Fibroblast of the conjunctiva (primary cell): Measurements from ENCODE around the gene TCP1.
A peak's percentile ranks its signal among the peaks of the same experiment; 100 is the strongest.
"Not testable (repeated sequence)": the region's sequence is repeated elsewhere in the genome, so short reads cannot be mapped to it uniquely, and the experiment has no call there.

Source experiments
- DNase-seq: peaks from one replicate; pipeline ENCODE4 v3.0.0-alpha.2; 2010; ENCODE audit warnings: low read depth

Gene TCP1

GRCh38 chr6:159777240-159777904 is 12.0 kb downstream of the TCP1 start:
- no peak for DNase-seq

GRCh38 chr6:159772196-159772595 is 17.2 kb downstream of the TCP1 start:
- DNase-seq = no peak

GRCh38 chr6:159769470-159769869 is 19.9 kb downstream of the TCP1 start:
- DNase-seq = no peak

DNA sequence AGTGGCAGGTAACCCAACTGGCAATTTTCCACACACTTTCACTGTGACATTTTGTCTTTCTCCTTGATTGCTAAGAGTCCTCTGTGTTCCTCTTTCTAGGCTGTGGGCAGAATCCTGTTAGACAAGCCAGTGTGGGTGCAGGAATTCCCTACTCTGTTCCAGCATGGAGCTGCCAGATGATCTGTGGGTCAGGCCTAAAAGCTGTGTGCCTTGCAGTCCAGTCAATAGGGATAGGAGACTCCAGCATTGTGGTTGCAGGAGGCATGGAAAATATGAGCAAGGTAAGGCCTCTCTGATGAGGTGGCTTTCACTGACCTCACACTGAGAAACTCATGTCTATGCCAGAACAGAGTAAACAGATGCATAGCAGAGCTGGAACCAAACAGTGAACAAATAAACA is 22.5 kb downstream of the TCP1 start:
- DNase-seq = no peak

- DNase-seq = no peak
Observed at GRCh38 chr6:159762681-159763293, 26.6 kb downstream of the TCP1 start.

DNA sequence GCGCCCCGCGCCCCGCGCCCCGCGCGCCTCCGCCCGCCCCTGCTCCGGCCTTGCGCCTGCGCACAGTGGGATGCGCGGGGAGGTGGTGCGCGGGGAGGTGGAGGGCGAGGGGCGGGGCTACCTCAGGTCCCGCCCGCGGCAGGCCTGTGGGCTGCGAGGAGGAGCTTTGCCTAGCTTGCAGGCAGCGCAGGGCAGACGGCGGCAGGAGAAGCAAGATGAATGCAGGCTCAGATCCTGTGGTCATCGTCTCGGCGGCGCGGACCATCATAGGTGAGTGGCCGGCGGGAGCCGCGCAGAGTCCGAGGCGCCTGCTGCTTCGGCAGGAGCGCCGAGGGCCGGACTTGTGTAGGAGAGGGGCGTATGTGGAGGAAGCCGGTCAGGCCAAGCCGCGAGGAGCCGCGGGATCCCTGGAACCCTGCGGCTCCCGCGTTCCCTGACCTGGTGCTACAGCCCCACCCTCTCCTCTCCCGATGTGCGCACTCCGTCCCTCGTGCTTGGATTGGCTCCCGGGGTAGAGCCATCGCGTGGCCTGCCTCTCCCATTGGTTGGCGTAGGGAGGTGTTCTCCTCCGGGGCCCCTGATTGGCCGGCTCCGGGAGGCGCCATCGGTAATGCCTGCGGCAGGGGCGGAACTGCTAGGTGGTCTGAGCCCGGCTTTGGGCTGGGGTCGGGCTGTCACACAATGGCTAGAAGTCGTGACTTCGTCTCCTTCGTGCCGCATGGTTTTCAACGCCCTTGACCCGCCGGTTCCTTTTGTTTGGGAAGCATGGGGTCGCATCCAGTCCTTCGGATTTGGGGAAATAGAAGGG is 27.3 kb downstream of the TCP1 start, which contains the start of gene ACAT2:
TSS of gene ACAT2 (plus strand) at position 173 of the 808 bp plus-strand sequence. CDS start at position 216, 43 bp downstream.
- peak; percentile 91 for DNase-seq

- DNase-seq = no peak
Observed at GRCh38 chr6:159761129-159761872, 28.1 kb downstream of the TCP1 start.

GRCh38 chr6:159760602-159761057 is 28.8 kb downstream of the TCP1 start:
- DNase-seq = no peak

GRCh38 chr6:159759645-159760044 is 29.8 kb downstream of the TCP1 start:
- no peak for DNase-seq

DNA sequence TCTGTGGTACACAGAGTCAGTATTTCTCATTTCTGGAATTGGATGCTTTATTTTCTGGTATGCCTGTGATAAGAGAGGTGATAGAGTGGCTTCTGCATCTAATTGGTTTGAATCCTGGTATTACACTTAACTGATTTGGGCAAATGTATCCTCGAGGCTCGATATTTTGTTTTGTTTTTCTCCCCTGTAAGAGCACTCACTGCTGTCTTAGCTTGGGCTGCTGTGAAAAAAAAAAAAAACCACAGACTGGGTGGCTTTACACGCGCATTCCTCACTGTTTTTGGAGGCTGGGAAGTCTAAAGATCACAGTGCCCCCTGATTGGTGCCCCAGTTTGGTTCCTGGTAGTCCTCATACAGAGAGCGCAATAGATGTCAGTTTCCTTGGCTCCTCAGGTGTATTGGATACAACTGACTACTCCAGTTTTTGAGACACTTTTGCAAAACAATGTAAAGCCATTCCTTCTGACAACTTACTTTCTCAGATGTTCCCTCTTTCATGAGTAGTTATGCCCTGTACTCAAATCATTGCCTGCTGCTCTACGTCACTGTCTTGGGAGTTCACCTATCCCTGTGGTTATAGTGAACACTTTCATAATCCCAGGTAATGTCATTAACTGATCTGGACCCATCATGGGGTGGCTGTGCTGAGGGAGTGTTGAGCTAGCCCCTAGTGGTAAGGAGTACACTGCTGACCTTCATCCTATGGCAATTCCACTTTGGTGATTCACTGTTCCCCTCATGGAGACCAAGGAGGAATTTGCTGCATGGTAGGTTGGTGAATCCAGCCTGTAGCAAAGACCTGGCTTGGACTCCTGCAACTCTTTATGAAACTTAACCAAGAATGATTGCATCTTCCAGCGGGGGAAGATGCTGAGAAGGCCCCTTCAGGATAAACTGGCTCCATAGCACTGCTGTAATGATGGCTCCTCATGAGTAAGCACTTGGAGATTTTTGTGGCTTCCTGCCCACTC is 31.1 kb downstream of the TCP1 start:
- no peak for DNase-seq

GRCh38 chr6:159756508-159756907 is 32.9 kb downstream of the TCP1 start:
- DNase-seq = no peak

DNA sequence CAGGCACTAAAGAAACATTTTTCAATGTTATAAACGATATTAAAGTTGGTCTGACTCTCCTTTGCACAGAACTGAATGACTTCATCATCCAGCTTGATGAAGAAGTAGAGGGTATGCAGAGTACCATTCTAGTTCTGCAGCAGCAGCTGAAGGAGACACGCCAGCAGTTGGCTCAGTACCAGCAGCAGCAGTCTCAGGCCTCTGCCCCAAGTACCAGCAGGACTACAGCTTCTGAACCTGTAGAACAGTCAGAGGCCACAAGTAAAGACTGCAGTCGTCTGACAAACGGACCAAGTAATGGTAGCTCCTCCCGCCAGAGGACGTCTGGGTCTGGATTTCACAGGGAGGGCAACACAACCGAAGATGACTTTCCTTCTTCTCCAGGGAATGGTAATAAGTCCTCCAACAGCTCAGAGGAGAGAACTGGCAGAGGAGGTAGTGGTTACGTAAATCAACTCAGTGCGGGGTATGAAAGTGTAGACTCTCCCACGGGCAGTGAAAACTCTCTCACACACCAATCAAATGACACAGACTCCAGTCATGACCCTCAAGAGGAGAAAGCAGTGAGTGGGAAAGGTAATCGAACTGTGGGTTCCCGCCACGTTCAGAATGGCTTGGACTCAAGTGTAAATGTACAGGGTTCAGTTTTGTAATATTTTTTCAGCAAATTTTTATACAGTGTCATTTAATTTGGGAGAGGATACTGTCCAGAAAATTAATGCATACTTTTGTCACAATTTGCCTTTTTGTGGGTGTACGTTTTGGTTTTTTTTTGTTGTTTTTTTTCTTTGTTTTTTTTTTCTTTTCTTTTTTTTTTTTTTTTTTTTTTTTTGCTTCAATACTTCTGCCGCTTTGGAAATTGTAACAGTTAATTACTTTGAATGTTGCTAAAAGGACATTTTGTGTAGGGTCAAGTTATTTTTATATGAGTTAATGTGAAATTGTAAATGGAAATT is 34.2 kb downstream of the TCP1 start:
- DNase-seq = no peak

- DNase-seq = no peak
Observed at GRCh38 chr6:159754401-159754800, 35.0 kb downstream of the TCP1 start.

GRCh38 chr6:159753081-159753872 is 36.1 kb downstream of the TCP1 start:
- no peak for DNase-seq

GRCh38 chr6:159751448-159751847 is 38.0 kb downstream of the TCP1 start:
- no peak for DNase-seq

GRCh38 chr6:159748127-159748526 is 41.3 kb downstream of the TCP1 start:
- not testable (repeated sequence) for DNase-seq

DNA sequence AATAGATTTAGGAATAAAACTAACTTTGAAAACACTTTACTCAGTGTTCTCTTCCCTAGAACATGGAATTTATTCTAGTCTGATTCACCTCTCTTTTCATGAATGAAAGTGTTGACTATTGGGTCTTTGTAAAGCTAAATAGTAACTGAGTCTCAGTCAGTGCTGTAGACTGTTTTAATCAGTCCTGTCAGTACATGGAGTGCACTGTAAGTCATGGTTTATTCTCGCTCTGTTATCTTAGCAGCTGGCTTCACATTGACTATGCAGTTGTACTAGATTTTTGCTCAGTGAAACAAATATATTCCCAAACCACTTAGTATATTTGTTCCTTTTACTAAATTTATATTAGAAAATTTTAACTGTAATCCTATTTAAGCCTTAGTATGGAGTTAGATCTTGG is 42.6 kb downstream of the TCP1 start:
- DNase-seq = no peak

DNA sequence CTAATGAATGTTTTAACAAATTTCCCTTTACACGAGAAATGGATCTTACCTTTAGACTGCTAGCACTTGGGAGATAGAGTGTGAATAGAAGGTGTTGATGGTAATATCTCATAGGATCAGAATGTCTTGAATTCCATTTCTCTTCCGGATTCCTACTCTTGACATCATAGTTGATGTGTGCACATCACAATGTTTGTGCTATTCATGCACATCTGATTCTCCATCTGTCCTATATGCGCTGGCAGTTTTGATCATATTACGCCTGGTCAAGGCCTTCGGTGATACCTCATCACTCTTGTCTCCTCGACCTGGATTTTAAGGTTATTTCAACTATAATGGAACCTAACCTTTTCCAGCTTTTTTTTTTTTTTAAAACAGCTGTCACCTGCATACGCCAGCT is 44.3 kb downstream of the TCP1 start:
- no peak for DNase-seq

DNA sequence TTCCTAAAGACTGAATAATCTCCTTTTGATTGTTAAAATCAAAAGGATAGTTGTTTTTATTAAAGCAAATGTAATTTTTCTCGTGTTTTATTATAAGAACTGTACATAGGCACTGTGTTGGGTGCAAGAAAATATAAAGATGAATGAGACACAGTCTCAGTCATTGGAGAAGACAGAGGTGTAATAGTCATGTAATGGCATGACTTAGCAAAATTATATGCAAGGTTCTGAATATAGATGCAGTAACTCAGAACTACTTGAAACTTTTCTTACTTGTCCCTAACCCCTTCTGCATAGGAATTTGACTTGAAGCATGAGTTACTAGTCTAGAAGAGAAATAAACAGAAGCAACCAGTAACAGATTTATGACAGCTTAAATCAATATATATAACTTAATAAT is 47.2 kb downstream of the TCP1 start:
- DNase-seq = no peak
